Keratinocyte (primary cell): Measurements from ENCODE around the gene KIAA1958. TPM values are rescaled to one million over a fixed set of nuclear protein-coding genes. Genes with fewer than 3 reads are reported as not detected.

Source experiments
- DNase-seq: peaks from one replicate; pipeline ENCODE4 v3.0.0-alpha.2; 2011; ENCODE audit warnings: low read depth, missing footprints, low spot score
- FAIRE-seq: peaks from 2 replicates; lab custom pipeline; 2011; peaks lifted over from hg19 to GRCh38; lab: Jason Lieb, UNC
- H2AFZ ChIP-seq: 2 replicates; pipeline ENCODE4 v1.6.0; 2012; ENCODE audit warnings: low read length, control low read depth, inconsistent platforms; ENCODE audit not compliant: control insufficient read depth
- H3K27ac ChIP-seq: 2 replicates; pipeline ENCODE4 v1.5.1; 2011; ENCODE audit warnings: low read length; ENCODE audit not compliant: control insufficient read depth, insufficient read depth
- H3K27me3 ChIP-seq: 3 replicates; pipeline ENCODE4 v1.6.0; 2011; ENCODE audit warnings: low read length; ENCODE audit not compliant: control insufficient read depth, insufficient read depth; ENCODE audit errors: extremely low read depth
- H3K36me3 ChIP-seq, 2 experiments: 2 replicates in 1 of 2; 3 replicates in 1 of 2; pipeline ENCODE4 v1.5.1; 2011; ENCODE audit warnings: low read length in 2 of 2, mild to moderate bottlenecking in 1 of 2; ENCODE audit not compliant: control insufficient read depth in 2 of 2, insufficient read depth in 2 of 2; ENCODE audit errors: extremely low read depth in 1 of 2
- H3K4me1 ChIP-seq: 3 replicates; pipeline ENCODE4 v1.5.1; 2011; ENCODE audit warnings: low read length; ENCODE audit not compliant: control insufficient read depth, insufficient read depth; ENCODE audit errors: extremely low read depth
- H3K4me2 ChIP-seq: 3 replicates; pipeline ENCODE4 v1.6.0; 2011; ENCODE audit warnings: low read depth, low read length; ENCODE audit not compliant: control insufficient read depth, insufficient read depth; ENCODE audit errors: extremely low read depth
- H3K4me3 ChIP-seq, 3 experiments: fragments of 200-600 bp in 1 of 3; sonication (generic) in 1 of 3; 2 replicates in 2 of 3; 3 replicates in 1 of 3; pipeline ENCODE4 v1.5.1; 2011 to 2016; ENCODE audit warnings: low read length in 3 of 3, mild to moderate bottlenecking in 3 of 3, control low read depth in 2 of 3, inconsistent platforms in 1 of 3, low read depth in 1 of 3, mixed read lengths in 1 of 3, mixed run types in 1 of 3, moderate library complexity in 1 of 3; ENCODE audit not compliant: control insufficient read depth in 2 of 3, insufficient read depth in 2 of 3; ENCODE audit errors: extremely low read depth in 1 of 3
- H3K79me2 ChIP-seq: 2 replicates; pipeline ENCODE4 v1.6.0; 2012; ENCODE audit warnings: low read length; ENCODE audit not compliant: control insufficient read depth, insufficient read depth
- H3K9ac ChIP-seq: 3 replicates; pipeline ENCODE4 v1.6.0; 2011; ENCODE audit warnings: low read length; ENCODE audit not compliant: control insufficient read depth, insufficient read depth; ENCODE audit errors: extremely low read depth
- H3K9me1 ChIP-seq: 3 replicates; pipeline ENCODE4 v1.6.0; 2011; ENCODE audit warnings: low read length; ENCODE audit not compliant: control insufficient read depth, insufficient read depth; ENCODE audit errors: extremely low read depth
- H3K9me3 ChIP-seq: 2 replicates; pipeline ENCODE4 v1.5.1; 2012; ENCODE audit warnings: low read depth, low read length; ENCODE audit not compliant: control insufficient read depth
- H4K20me1 ChIP-seq: 3 replicates; pipeline ENCODE4 v1.6.0; 2011; ENCODE audit warnings: low read length; ENCODE audit not compliant: control insufficient read depth, insufficient read depth; ENCODE audit errors: extremely low read depth
- CTCF ChIP-seq, 3 experiments: IDR thresholded peaks in 1 of 3; conservative IDR thresholded peaks in 1 of 3; optimal IDR thresholded peaks in 1 of 3; 2 replicates in 2 of 3; 3 replicates in 1 of 3; pipeline versions ENCODE3 to v1.5.1; 2011; ENCODE audit warnings: low read length in 3 of 3, mild to moderate bottlenecking in 3 of 3, moderate library complexity in 2 of 3, control low read depth in 1 of 3, inconsistent platforms in 1 of 3; ENCODE audit not compliant: insufficient read depth in 2 of 3; ENCODE audit errors: extremely low read depth in 1 of 3
- EZH2 ChIP-seq: IDR thresholded peaks from one replicate; pipeline ENCODE4 v1.6.1; 2012; ENCODE audit warnings: inconsistent platforms, mild to moderate bottlenecking, low read length, moderate library complexity
- dilution Hi-C: fragments of 300-500 bp; cut with MboI; formaldehyde crosslinking; loops from one replicate; pipeline ENCODE4 v1.7.0; 2020; ENCODE audit warnings: low sequenced_read_pairs; ENCODE audit not compliant: extremely low pct_ligation_motif_present
- polyA plus RNA-seq, 5 experiments: library from polyadenylated mRNA; depleted of rRNA in 3 of 5; stranded (reverse) in 3 of 5; stranded (forward) in 1 of 5; unstranded in 1 of 5; fragments of >200 nt; gene quantifications; 1 replicate in 1 of 5; 2 replicates in 3 of 5; 3 replicates in 1 of 5; pipeline versions ENCODE4 v1.2.1 to v1.2.3, GENCODE V29; 2011 to 2012; ENCODE audit warnings: missing spikeins in 2 of 5, low read depth in 1 of 5, low replicate concordance in 1 of 5

Gene KIAA1958
- polyA plus RNA-seq, 1 donor (not counting 4 experiments of a cell fraction or from before 2014, with no cell fraction given) = 0.84 TPM

- DNase-seq = no peak
- H3K27ac ChIP-seq = no peak overlapping the region
- H3K4me2 ChIP-seq = peak overlapping the region; percentile 14
- no peak overlapping the region for H3K4me3 ChIP-seq
- TF ChIP-seq CTCF (optimal IDR thresholded peaks at IDR 0.05 in 1 of 3, IDR thresholded peaks at IDR 0.05 in 1 of 3, conservative IDR thresholded peaks at IDR 0.05 in 1 of 3; ENCODE audit: extremely low read depth in 1 of 3, insufficient read depth in 2 of 3, low read length in 3 of 3) (no peak), EZH2 (no peak)
- H3K4me1 ChIP-seq = peaks cover 43% of the 10 kb centered on the region
- H3K36me3 ChIP-seq = no peaks in the 10 kb centered on the region
- H3K9ac ChIP-seq = no peak overlapping the region
- no peaks in the 10 kb centered on the region for H3K79me2 ChIP-seq
- no peaks in the 10 kb centered on the region for H4K20me1 ChIP-seq
- H2AFZ ChIP-seq = no peak overlapping the region
- dilution Hi-C loops = no loop called here
- no peaks in the 10 kb centered on the region for H3K27me3 ChIP-seq
- H3K9me1 ChIP-seq = no peaks in the 10 kb centered on the region
- H3K9me3 ChIP-seq = no peaks in the 10 kb centered on the region
- no peak for FAIRE-seq
Measured at GRCh38 chr9:112558978-112559377, 72.4 kb downstream of the KIAA1958 start.

- H3K79me2 ChIP-seq = no peaks in the 10 kb centered on the region
- H3K27me3 ChIP-seq = no peaks in the 10 kb centered on the region
- no peaks in the 10 kb centered on the region for H3K36me3 ChIP-seq
- no peaks in the 10 kb centered on the region for H4K20me1 ChIP-seq
- H3K4me2 ChIP-seq = no peak overlapping the region
- no peak for TF ChIP-seq EZH2
- no peak for TF ChIP-seq CTCF (optimal IDR thresholded peaks at IDR 0.05 in 1 of 3, IDR thresholded peaks at IDR 0.05 in 1 of 3, conservative IDR thresholded peaks at IDR 0.05 in 1 of 3; ENCODE audit: extremely low read depth in 1 of 3, insufficient read depth in 2 of 3, low read length in 3 of 3)
- FAIRE-seq (no peak), DNase-seq (no peak)
- peaks cover 39% of the 10 kb centered on the region for H3K4me1 ChIP-seq
- H3K9ac ChIP-seq = no peak overlapping the region
- no peaks in the 10 kb centered on the region for H3K9me3 ChIP-seq
- dilution Hi-C loops = no loop called here
- no peak overlapping the region for H3K27ac ChIP-seq
- H3K4me3 ChIP-seq = no peak overlapping the region
- H3K9me1 ChIP-seq = no peaks in the 10 kb centered on the region
- no peak overlapping the region for H2AFZ ChIP-seq
Measured at GRCh38 chr9:112559629-112560413, 73.2 kb downstream of the KIAA1958 start.
